M059J (cell line): ENCODE results near the gene HCAR1. TPM values are rescaled to one million over a fixed set of nuclear protein-coding genes. Genes with fewer than 3 reads are reported as not detected.
"Not testable (repeated sequence)": the region's sequence is repeated elsewhere in the genome, so short reads cannot be mapped to it uniquely, and the experiment has no call there.

ENCODE experiments used
- DNase-seq: peaks from one replicate; pipeline ENCODE4 v3.0.0-alpha.2; 2012; ENCODE audit warnings: low read depth
- total RNA-seq: library from RNA; depleted of rRNA; stranded (reverse); fragments of >200 nt; shearing (Covaris generic); gene quantifications from 2 replicates; pipeline ENCODE4 v1.2.3, GENCODE V29; 2014

The HCAR1 gene
- total RNA-seq, 1 experiment from 2014 or later, result not detected

- DNase-seq, result no peak
These were observed 9.5 kb downstream of the HCAR1 start for GRCh38 chr12:122721057-122721545.

GRCh38 chr12:122716658-122717057 lies 14.0 kb downstream of the HCAR1 start, which contains the start of gene HCAR3:
Gene HCAR3, minus strand, starts transcription at chr12:122716811. Its CDS starts 74 bp downstream, at chr12:122716737.
- DNase-seq, result not testable (repeated sequence)

GRCh38 chr12:122715211-122715610 lies 15.4 kb downstream of the HCAR1 start:
- DNase-seq, result not testable (repeated sequence)

GRCh38 chr12:122713491-122714188 lies 17.0 kb downstream of the HCAR1 start:
- not testable (repeated sequence) for DNase-seq

GRCh38 chr12:122711266-122711665 lies 19.4 kb downstream of the HCAR1 start:
- not testable (repeated sequence) for DNase-seq

GRCh38 chr12:122710341-122710740 lies 20.3 kb downstream of the HCAR1 start:
- not testable (repeated sequence) for DNase-seq

GRCh38 chr12:122709287-122709686 lies 21.4 kb downstream of the HCAR1 start:
- not testable (repeated sequence) for DNase-seq

GRCh38 chr12:122703841-122704240 lies 26.8 kb downstream of the HCAR1 start:
- peak; percentile 16 for DNase-seq

- peak; percentile 3 for DNase-seq
These were observed 27.6 kb downstream of the HCAR1 start, which contains the start of gene HCAR2 for GRCh38 chr12:122702890-122703611. Gene HCAR2, minus strand, starts transcription at chr12:122703357. Its CDS starts 74 bp downstream, at chr12:122703283.

GRCh38 chr12:122701481-122701880 lies 29.2 kb downstream of the HCAR1 start:
- not testable (repeated sequence) for DNase-seq

GRCh38 chr12:122700038-122700710 lies 30.5 kb downstream of the HCAR1 start:
- DNase-seq, result not testable (repeated sequence)

- DNase-seq, result not testable (repeated sequence)
These were observed 33.7 kb downstream of the HCAR1 start for GRCh38 chr12:122696922-122697321.

- no peak for DNase-seq
These were observed 39.1 kb downstream of the HCAR1 start for GRCh38 chr12:122691566-122691965.

GRCh38 chr12:122688291-122688690 lies 42.4 kb downstream of the HCAR1 start:
- DNase-seq, result no peak

- DNase-seq, result peak; percentile 27
These were observed 43.6 kb downstream of the HCAR1 start for GRCh38 chr12:122687086-122687485.

GRCh38 chr12:122686538-122686937 lies 44.1 kb downstream of the HCAR1 start:
- no peak for DNase-seq

GRCh38 chr12:122684297-122684813 lies 46.3 kb downstream of the HCAR1 start:
- no peak for DNase-seq

GRCh38 chr12:122681814-122682213 lies 48.8 kb downstream of the HCAR1 start:
- peak; percentile 67 for DNase-seq

- not testable (repeated sequence) for DNase-seq
These were observed 49.7 kb downstream of the HCAR1 start for GRCh38 chr12:122680989-122681388.

GRCh38 chr12:122676781-122677180 lies 53.9 kb downstream of the HCAR1 start:
- DNase-seq, result not testable (repeated sequence)
